ENCODE measurements around the gene PSMF1. TPM values are rescaled to one million over a fixed set of nuclear protein-coding genes. Genes with fewer than 3 reads are reported as not detected.
A peak's percentile ranks its signal among the peaks of the same experiment; 100 is the strongest.

PSMF1 gene
- 126 and 131 TPM in 2 replicates for total RNA-seq
- 146 TPM for polyA plus RNA-seq (2012)

GRCh38 chr20:1118336-1119127 lies at the start of gene PSMF1:
Gene PSMF1, plus strand, starts transcription at chr20:1118602. Its CDS starts 172 bp downstream, at chr20:1118774.
- DNase-seq (ENCODE audit: low read depth): peak; percentile 92

- no peak for DNase-seq (ENCODE audit: low read depth)
Observed at GRCh38 chr20:1072258-1072657, 46.1 kb upstream of the PSMF1 start.

- DNase-seq (ENCODE audit: low read depth): no peak
Observed at GRCh38 chr20:1075616-1076015, 42.8 kb upstream of the PSMF1 start.

- no peak for DNase-seq (ENCODE audit: low read depth)
Observed at GRCh38 chr20:1081891-1082290, 36.5 kb upstream of the PSMF1 start.

- no peak for DNase-seq (ENCODE audit: low read depth)
Observed at GRCh38 chr20:1083431-1084080, 34.8 kb upstream of the PSMF1 start.

GRCh38 chr20:1085492-1086276 lies 32.7 kb upstream of the PSMF1 start:
- DNase-seq (ENCODE audit: low read depth): no peak

- DNase-seq (ENCODE audit: low read depth): peak; percentile 26
Observed at GRCh38 chr20:1086277-1087213, 31.9 kb upstream of the PSMF1 start.

GRCh38 chr20:1087311-1087905 lies 31.0 kb upstream of the PSMF1 start:
- peak; percentile 94 for DNase-seq (ENCODE audit: low read depth)

- no peak for DNase-seq (ENCODE audit: low read depth)
Observed at GRCh38 chr20:1094751-1095150, 23.7 kb upstream of the PSMF1 start.

GRCh38 chr20:1101533-1101932 lies 16.9 kb upstream of the PSMF1 start:
- no peak for DNase-seq (ENCODE audit: low read depth)

- no peak for DNase-seq (ENCODE audit: low read depth)
Observed at GRCh38 chr20:1102016-1102415, 16.4 kb upstream of the PSMF1 start.

- no peak for DNase-seq (ENCODE audit: low read depth)
Observed at GRCh38 chr20:1103751-1104150, 14.7 kb upstream of the PSMF1 start.

GRCh38 chr20:1105599-1106194 lies 12.7 kb upstream of the PSMF1 start:
- DNase-seq (ENCODE audit: low read depth): peak; percentile 27

- DNase-seq (ENCODE audit: low read depth): no peak
Observed at GRCh38 chr20:1107176-1107575, 11.2 kb upstream of the PSMF1 start.

GRCh38 chr20:1108437-1108920 lies 9.9 kb upstream of the PSMF1 start:
- DNase-seq (ENCODE audit: low read depth): peak; percentile 59

- no peak for DNase-seq (ENCODE audit: low read depth)
Observed at GRCh38 chr20:1112908-1113307, 5.5 kb upstream of the PSMF1 start.

GRCh38 chr20:1118004-1118335 lies 432 bp upstream of the PSMF1 start:
- no peak for DNase-seq (ENCODE audit: low read depth)

GRCh38 chr20:1119128-1119505 lies 715 bp downstream of the PSMF1 start:
- no peak for DNase-seq (ENCODE audit: low read depth)

- no peak for DNase-seq (ENCODE audit: low read depth)
Observed at GRCh38 chr20:1119524-1119923, 1.1 kb downstream of the PSMF1 start.

GRCh38 chr20:1121429-1121828 lies 3.0 kb downstream of the PSMF1 start:
- no peak for DNase-seq (ENCODE audit: low read depth)

Measured in myocyte (in vitro differentiated cells).